ENCODE data around the gene MRTFB. TPM values are rescaled to one million over a fixed set of nuclear protein-coding genes. Genes with fewer than 3 reads are reported as not detected.

MRTFB gene
- total and polyA plus RNA-seq, 2 of the 13 experiments (the other 11 are each of a cell fraction or from before 2014, with no cell fraction given), result 11.4 to 14.0 TPM

GRCh38 chr16:14088155-14088753 is 17.1 kb downstream of the MRTFB start (continued):
- TF ChIP-seq FOSL2 (CRISPR knock-in tag; IDR thresholded peaks at IDR 0.05), result peak; percentile 71
- peak; percentile 29; the same call in 1 of the 2 replicates for TF ChIP-seq ZNF335 (CRISPR knock-in tag; IDR thresholded peaks at IDR 0.05)
- peak; percentile 92 for TF ChIP-seq HOXA5 (CRISPR knock-in tag; IDR thresholded peaks at IDR 0.05)
- TF ChIP-seq ELF4 (CRISPR knock-in tag; IDR thresholded peaks at IDR 0.05; ENCODE audit: borderline replicate concordance), result peak; percentile 78; the same call in 1 of the 2 replicates
- no peak for TF ChIP-seq ZNF639 (CRISPR knock-in tag; conservative IDR thresholded peaks at IDR 0.05)
- TF ChIP-seq ZNF275 (CRISPR knock-in tag; IDR thresholded peaks at IDR 0.05; ENCODE audit: borderline replicate concordance), result peak; percentile 62; the same call in 1 of the 2 replicates
- TF ChIP-seq JDP2 (CRISPR knock-in tag; IDR thresholded peaks at IDR 0.05; ENCODE audit: borderline replicate concordance), result no peak
- TF ChIP-seq ETV6 (CRISPR knock-in tag; conservative IDR thresholded peaks at IDR 0.05), result no peak
- TF ChIP-seq ATF1 (CRISPR knock-in tag; IDR thresholded peaks at IDR 0.05), result peak; percentile 65; the same call in 1 of the 2 replicates

- Histone ChIP-seq H3K9ac (ENCODE audit: insufficient read depth, low read depth, low read length) (no peak overlapping the region), H3K9me3 (ENCODE audit: low read length) (no peaks in the 10 kb centered on the region), H4K20me1 (ENCODE audit: insufficient read depth, low read length) (no peaks in the 10 kb centered on the region), H3K4me2 (ENCODE audit: low read depth, low read length) (no peak overlapping the region), H3K4me1 (ENCODE audit: insufficient read depth, low read length) (peaks cover 32% of the 10 kb centered on the region), H2AFZ (ENCODE audit: low read length) (no peak overlapping the region), H3K36me3 (replicated peaks in 1 of 2; ENCODE audit: control insufficient read depth in 1 of 2, insufficient read depth in 2 of 2, low read length in 2 of 2) (0 out of 5 replicates have a peak, but pooled peaks cover 0 to 1% of the 10 kb centered on the region in 2 experiments), H3K4me3 (replicated peaks in 1 of 3; ENCODE audit: insufficient read depth in 1 of 3, low read depth in 2 of 3, low read length in 3 of 3) (no peak overlapping the region), H3K79me2 (ENCODE audit: insufficient read depth, low read length) (peaks cover 46% of the 10 kb centered on the region), H3K27ac (ENCODE audit: extremely low read length, insufficient read depth, low read length) (peak overlapping the region; percentile 67), H3K27me3 (ENCODE audit: control insufficient read depth in 1 of 2, insufficient read depth in 2 of 2, low read length in 2 of 2) (no peaks in the 10 kb centered on the region)
- POLR2A ChIA-PET, result no interaction called here
- CTCF ChIA-PET (ENCODE audit: low intra/inter-chr PET ratio, low total read pairs), result no interaction called here
- in situ Hi-C loops (cut with HindIII; ENCODE audit: extremely low pct_ligation_motif_present, low pct_unique_long_range_greater_than_20kb), result no loop called here
- 98% methylated on average over 1 of the region's 1 CpG for WGBS (ENCODE audit: low lambda C conversion rate)
- BruUV-seq (replicated peaks), result no TSS peak
- FAIRE-seq (no peak), DNase-seq (ENCODE audit: low spot score) (no peak), ATAC-seq (no peak)
- intact Hi-C loops (cut with micrococcal nuclease; ENCODE audit: unreplicated experiment), result no loop called here
- no peak for TF ChIP-seq IRF2 (CRISPR knock-in tag; IDR thresholded peaks at IDR 0.05)
- no peak for TF ChIP-seq STAT6 (CRISPR knock-in tag; IDR thresholded peaks at IDR 0.05; ENCODE audit: borderline replicate concordance)
- no peak for TF ChIP-seq ZNF720 (CRISPR knock-in tag; IDR thresholded peaks at IDR 0.05)
- no peak for TF ChIP-seq KLF13 (CRISPR knock-in tag; IDR thresholded peaks at IDR 0.05)
- TF ChIP-seq RFX5 (IDR thresholded peaks at IDR 0.05; ENCODE audit: low read depth, low read length), result no peak
- no peak for TF ChIP-seq ZNF672 (CRISPR knock-in tag; IDR thresholded peaks at IDR 0.05)
- no peak for TF ChIP-seq ZNF564 (CRISPR knock-in tag; IDR thresholded peaks at IDR 0.05)
These were observed 18.2 kb downstream of the MRTFB start for GRCh38 chr16:14089283-14089823.

Data from HepG2 (cell line).